Loucy (cell line): Measurements from ENCODE around the gene GLYR1.
"Not testable (repeated sequence)": the region's sequence is repeated elsewhere in the genome, so short reads cannot be mapped to it uniquely, and the experiment has no call there.

Experiments used
- H2AFZ ChIP-seq: fragments of 200-600 bp; sonication (generic); 2 replicates; pipeline ENCODE4 v1.6.0; 2016; ENCODE audit warnings: antibody characterized with exemption, mild to moderate bottlenecking, low read length, moderate library complexity
- H3F3A ChIP-seq: fragments of 200-600 bp; 2 replicates; pipeline ENCODE4 v1.6.0; 2016; ENCODE audit warnings: antibody characterized with exemption, low read depth, mild to moderate bottlenecking
- H3K27me3 ChIP-seq: fragments of 200-600 bp; sonication (generic); 2 replicates; pipeline ENCODE4 v1.6.1; 2014; ENCODE audit warnings: low read length, mild to moderate bottlenecking; ENCODE audit not compliant: insufficient read depth, poor library complexity, severe bottlenecking
- H3K36me3 ChIP-seq: fragments of 200-600 bp; sonication (generic); 2 replicates; pipeline ENCODE4 v1.6.1; 2016; ENCODE audit warnings: low read length; ENCODE audit not compliant: insufficient read depth
- H3K4me1 ChIP-seq: fragments of 200-600 bp; sonication (generic); 2 replicates; pipeline ENCODE4 v1.5.1; 2014; ENCODE audit warnings: low read length, mild to moderate bottlenecking; ENCODE audit not compliant: insufficient read depth, poor library complexity, severe bottlenecking
- H3K4me2 ChIP-seq: fragments of 200-600 bp; sonication (generic); 2 replicates; pipeline ENCODE4 v1.6.0; 2014; ENCODE audit warnings: antibody characterized with exemption, low read length, low read depth, mild to moderate bottlenecking; ENCODE audit not compliant: poor library complexity, severe bottlenecking
- H3K4me3 ChIP-seq: fragments of 200-600 bp; sonication (generic); 2 replicates; pipeline ENCODE4 v1.5.1; 2014; ENCODE audit warnings: low read length, mild to moderate bottlenecking, mixed read lengths; ENCODE audit not compliant: poor library complexity, severe bottlenecking
- H3K79me2 ChIP-seq: fragments of 200-600 bp; sonication (generic); 2 replicates; pipeline ENCODE4 v1.6.1; 2014; ENCODE audit warnings: low read length; ENCODE audit not compliant: insufficient read depth
- H3K9ac ChIP-seq: fragments of 200-600 bp; sonication (generic); 2 replicates; pipeline ENCODE4 v1.6.0; 2014; ENCODE audit warnings: mild to moderate bottlenecking, low read depth, low read length, moderate library complexity; ENCODE audit not compliant: poor library complexity, severe bottlenecking
- H3K9me2 ChIP-seq: fragments of 200-600 bp; sonication (generic); replicated peaks from 2 replicates; pipeline ENCODE4 v1.6.1; 2016; ENCODE audit warnings: low read depth, low read length, mixed read lengths
- H3K9me3 ChIP-seq: fragments of 200-600 bp; sonication (generic); 2 replicates; pipeline ENCODE4 v1.6.1; 2014; ENCODE audit warnings: mild to moderate bottlenecking, antibody characterized with exemption, low read length, low read depth; ENCODE audit not compliant: insufficient read depth
- H4K20me1 ChIP-seq: fragments of 200-600 bp; sonication (generic); 2 replicates; pipeline ENCODE4 v1.6.0; 2014; ENCODE audit warnings: antibody characterized with exemption, low read length, mild to moderate bottlenecking; ENCODE audit not compliant: insufficient read depth, poor library complexity, severe bottlenecking
- CTCF ChIP-seq: fragments of 200-600 bp; sonication (generic); conservative IDR thresholded peaks from 2 replicates; pipeline ENCODE4 v1.5.1; 2014; ENCODE audit warnings: mild to moderate bottlenecking, antibody characterized with exemption, low read length
- EZH2phosphoT487 ChIP-seq: fragments of 200-600 bp; IDR thresholded peaks from 2 replicates; pipeline ENCODE4 v1.6.1; 2018; ENCODE audit warnings: antibody characterized with exemption, mild to moderate bottlenecking, moderate library complexity, borderline replicate concordance

Gene GLYR1

GRCh38 chr16:4846901-4847773, at the start of gene GLYR1, which contains the start of gene UBN1:
GLYR1 (minus strand) TSS chr16:4847288; CDS start chr16:4847265, 23 bp downstream.
UBN1 (plus strand) TSS chr16:4847481; CDS start chr16:4852918, 5,437 bp downstream.
- H3K9ac ChIP-seq, result peak within 1 kb of the TSS; percentile 85
- H2AFZ ChIP-seq, result peak within 1 kb of the TSS; percentile 67
- H3K9me3 ChIP-seq, result no peaks in the 10 kb centered on the region
- no peaks in the 10 kb centered on the region for H3K9me2 ChIP-seq
- TF ChIP-seq EZH2phosphoT487 (no peak), CTCF (no peak)
- peaks cover 3% of the 10 kb centered on the region; the same call in 1 of the 2 replicates for H3K36me3 ChIP-seq
- no peaks in the 10 kb centered on the region for H3F3A ChIP-seq
- peaks cover 20% of the 10 kb centered on the region for H3K4me1 ChIP-seq
- peaks cover 78% of the 10 kb centered on the region for H3K79me2 ChIP-seq
- no peaks in the 10 kb centered on the region for H3K27me3 ChIP-seq
- peaks cover 47% of the 10 kb centered on the region for H4K20me1 ChIP-seq
- peak within 1 kb of the TSS; percentile 91 for H3K4me2 ChIP-seq
- H3K4me3 ChIP-seq, result peak within 1 kb of the TSS; percentile 85

- not testable (repeated sequence) for H2AFZ ChIP-seq, H3F3A ChIP-seq, H3K79me2 ChIP-seq, H3K4me3 ChIP-seq, H3K9me3 ChIP-seq, H4K20me1 ChIP-seq, H3K27me3 ChIP-seq, H3K4me2 ChIP-seq, H3K9ac ChIP-seq, H3K4me1 ChIP-seq, H3K9me2 ChIP-seq, H3K36me3 ChIP-seq
These were observed 49.7 kb upstream of the GLYR1 start for GRCh38 chr16:4896761-4897160.

- no peak overlapping the region for H3K9ac ChIP-seq
- no peak overlapping the region for H3K4me2 ChIP-seq
- no peaks in the 10 kb centered on the region for H3F3A ChIP-seq
- TF ChIP-seq CTCF (no peak), EZH2phosphoT487 (no peak)
- H3K9me2 ChIP-seq, result no peaks in the 10 kb centered on the region
- H3K9me3 ChIP-seq, result no peaks in the 10 kb centered on the region
- no peaks in the 10 kb centered on the region for H3K4me1 ChIP-seq
- no peaks in the 10 kb centered on the region for H4K20me1 ChIP-seq
- no peaks in the 10 kb centered on the region for H3K79me2 ChIP-seq
- no peaks in the 10 kb centered on the region for H3K36me3 ChIP-seq
- H3K4me3 ChIP-seq, result no peak overlapping the region
- H3K27me3 ChIP-seq, result no peaks in the 10 kb centered on the region
- H2AFZ ChIP-seq, result no peak overlapping the region
These were observed 48.3 kb upstream of the GLYR1 start for GRCh38 chr16:4895366-4895765.
